ENCODE results near the gene RABL6.

RABL6 gene

DNA sequence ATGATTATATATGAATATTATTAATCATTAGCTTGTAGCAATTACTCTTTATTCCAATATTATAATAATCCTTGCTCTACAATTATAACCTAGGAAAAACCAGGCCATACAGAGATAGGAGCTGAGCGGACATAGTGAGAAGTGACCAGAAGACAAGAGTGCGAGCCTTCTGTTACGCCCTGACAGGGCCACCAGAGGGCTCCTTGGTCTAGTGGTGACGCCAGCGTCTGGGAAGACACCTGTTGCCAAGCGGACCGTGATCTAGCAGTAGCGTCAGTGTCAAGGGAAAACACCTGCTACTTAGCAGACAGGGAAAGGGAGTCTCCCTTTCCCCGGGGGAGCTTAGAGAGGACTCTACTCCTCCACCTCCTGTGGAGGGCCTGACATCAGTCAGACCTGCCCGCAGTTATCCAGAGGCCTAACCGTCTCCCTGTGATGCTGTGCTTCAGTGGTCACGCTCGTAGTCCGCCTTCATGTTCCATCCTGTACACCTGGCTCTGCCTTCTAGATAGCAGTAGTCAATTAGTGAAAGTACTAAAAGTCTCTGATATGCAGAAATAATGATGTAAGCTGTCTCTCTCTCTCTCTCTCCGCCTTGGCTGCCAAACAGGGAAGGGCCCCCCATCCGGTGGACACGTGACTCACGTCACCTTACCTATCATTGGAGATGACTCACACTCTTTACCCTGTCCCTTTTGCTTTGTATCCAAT, 41.2 kb upstream of the RABL6 start (continued):
- TF ChIP-seq SP3 (tag by site-specific recombination; IDR thresholded peaks at IDR 0.05) (0 out of 2 replicates have a peak, but pooled peaks have one; percentile 28), KLF8 (tag by site-specific recombination; IDR thresholded peaks at IDR 0.05) (peak; percentile 88), FEZF1 (tag by site-specific recombination; IDR thresholded peaks at IDR 0.05) (0 out of 2 replicates have a peak, but pooled peaks have one; percentile 5), BCL11A (tag by site-specific recombination; IDR thresholded peaks at IDR 0.05; ENCODE audit: low read depth) (peak; percentile 27; the same call in 1 of the 2 replicates), ZNF654 (tag by site-specific recombination; IDR thresholded peaks at IDR 0.05; ENCODE audit: low read depth) (peak; percentile 63), GLIS2 (tag by site-specific recombination; IDR thresholded peaks at IDR 0.05) (peak; percentile 18; the same call in 1 of the 2 replicates), ZNF10 (tag by site-specific recombination; IDR thresholded peaks at IDR 0.05) (peak; percentile 83), IKZF3 (tag by site-specific recombination; IDR thresholded peaks at IDR 0.05) (peak; percentile 80), PRDM1 (tag by site-specific recombination; IDR thresholded peaks at IDR 0.05) (peak; percentile 98), OSR2 (tag by site-specific recombination; IDR thresholded peaks at IDR 0.05) (peak; percentile 77), ZBTB21 (tag by site-specific recombination; IDR thresholded peaks at IDR 0.05) (peak; percentile 26; the same call in 1 of the 2 replicates), ZNF394 (tag by site-specific recombination; IDR thresholded peaks at IDR 0.05; ENCODE audit: borderline replicate concordance) (peak; percentile 60; the same call in 1 of the 2 replicates), KLF1 (tag by site-specific recombination; IDR thresholded peaks at IDR 0.05) (peak; percentile 71), ZNF366 (tag by site-specific recombination; conservative IDR thresholded peaks at IDR 0.05) (peak; percentile 93), WT1 (tag by site-specific recombination; IDR thresholded peaks at IDR 0.05) (peak; percentile 91), ZNF24 (tag by site-specific recombination; IDR thresholded peaks at IDR 0.05) (peak; percentile 57; the same call in 1 of the 2 replicates), SCRT2 (tag by site-specific recombination; IDR thresholded peaks at IDR 0.05) (peak; percentile 100), ZEB2 (tag by site-specific recombination; IDR thresholded peaks at IDR 0.05) (peak; percentile 87), ZSCAN23 (tag by site-specific recombination; IDR thresholded peaks at IDR 0.05) (peak; percentile 62; the same call in 1 of the 2 replicates), ZBTB17 (tag by site-specific recombination; IDR thresholded peaks at IDR 0.05) (peak; percentile 48)
- TF ChIP-seq, protein P1, sequence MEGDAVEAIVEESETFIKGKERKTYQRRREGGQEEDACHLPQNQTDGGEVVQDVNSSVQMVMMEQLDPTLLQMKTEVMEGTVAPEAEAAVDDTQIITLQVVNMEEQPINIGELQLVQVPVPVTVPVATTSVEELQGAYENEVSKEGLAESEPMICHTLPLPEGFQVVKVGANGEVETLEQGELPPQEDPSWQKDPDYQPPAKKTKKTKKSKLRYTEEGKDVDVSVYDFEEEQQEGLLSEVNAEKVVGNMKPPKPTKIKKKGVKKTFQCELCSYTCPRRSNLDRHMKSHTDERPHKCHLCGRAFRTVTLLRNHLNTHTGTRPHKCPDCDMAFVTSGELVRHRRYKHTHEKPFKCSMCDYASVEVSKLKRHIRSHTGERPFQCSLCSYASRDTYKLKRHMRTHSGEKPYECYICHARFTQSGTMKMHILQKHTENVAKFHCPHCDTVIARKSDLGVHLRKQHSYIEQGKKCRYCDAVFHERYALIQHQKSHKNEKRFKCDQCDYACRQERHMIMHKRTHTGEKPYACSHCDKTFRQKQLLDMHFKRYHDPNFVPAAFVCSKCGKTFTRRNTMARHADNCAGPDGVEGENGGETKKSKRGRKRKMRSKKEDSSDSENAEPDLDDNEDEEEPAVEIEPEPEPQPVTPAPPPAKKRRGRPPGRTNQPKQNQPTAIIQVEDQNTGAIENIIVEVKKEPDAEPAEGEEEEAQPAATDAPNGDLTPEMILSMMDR (tag by site-specific recombination; IDR thresholded peaks at IDR 0.05), result peak; percentile 37
- TF ChIP-seq, protein P2, sequence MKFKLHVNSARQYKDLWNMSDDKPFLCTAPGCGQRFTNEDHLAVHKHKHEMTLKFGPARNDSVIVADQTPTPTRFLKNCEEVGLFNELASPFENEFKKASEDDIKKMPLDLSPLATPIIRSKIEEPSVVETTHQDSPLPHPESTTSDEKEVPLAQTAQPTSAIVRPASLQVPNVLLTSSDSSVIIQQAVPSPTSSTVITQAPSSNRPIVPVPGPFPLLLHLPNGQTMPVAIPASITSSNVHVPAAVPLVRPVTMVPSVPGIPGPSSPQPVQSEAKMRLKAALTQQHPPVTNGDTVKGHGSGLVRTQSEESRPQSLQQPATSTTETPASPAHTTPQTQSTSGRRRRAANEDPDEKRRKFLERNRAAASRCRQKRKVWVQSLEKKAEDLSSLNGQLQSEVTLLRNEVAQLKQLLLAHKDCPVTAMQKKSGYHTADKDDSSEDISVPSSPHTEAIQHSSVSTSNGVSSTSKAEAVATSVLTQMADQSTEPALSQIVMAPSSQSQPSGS (tag by site-specific recombination; IDR thresholded peaks at IDR 0.05; ENCODE audit: low read depth), result peak; percentile 9; the same call in 1 of the 2 replicates
- TF ChIP-seq, protein P3, sequence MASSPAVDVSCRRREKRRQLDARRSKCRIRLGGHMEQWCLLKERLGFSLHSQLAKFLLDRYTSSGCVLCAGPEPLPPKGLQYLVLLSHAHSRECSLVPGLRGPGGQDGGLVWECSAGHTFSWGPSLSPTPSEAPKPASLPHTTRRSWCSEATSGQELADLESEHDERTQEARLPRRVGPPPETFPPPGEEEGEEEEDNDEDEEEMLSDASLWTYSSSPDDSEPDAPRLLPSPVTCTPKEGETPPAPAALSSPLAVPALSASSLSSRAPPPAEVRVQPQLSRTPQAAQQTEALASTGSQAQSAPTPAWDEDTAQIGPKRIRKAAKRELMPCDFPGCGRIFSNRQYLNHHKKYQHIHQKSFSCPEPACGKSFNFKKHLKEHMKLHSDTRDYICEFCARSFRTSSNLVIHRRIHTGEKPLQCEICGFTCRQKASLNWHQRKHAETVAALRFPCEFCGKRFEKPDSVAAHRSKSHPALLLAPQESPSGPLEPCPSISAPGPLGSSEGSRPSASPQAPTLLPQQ (tag by site-specific recombination; IDR thresholded peaks at IDR 0.05), result peak; percentile 55; the same call in 1 of the 2 replicates
- TF ChIP-seq, protein P4, sequence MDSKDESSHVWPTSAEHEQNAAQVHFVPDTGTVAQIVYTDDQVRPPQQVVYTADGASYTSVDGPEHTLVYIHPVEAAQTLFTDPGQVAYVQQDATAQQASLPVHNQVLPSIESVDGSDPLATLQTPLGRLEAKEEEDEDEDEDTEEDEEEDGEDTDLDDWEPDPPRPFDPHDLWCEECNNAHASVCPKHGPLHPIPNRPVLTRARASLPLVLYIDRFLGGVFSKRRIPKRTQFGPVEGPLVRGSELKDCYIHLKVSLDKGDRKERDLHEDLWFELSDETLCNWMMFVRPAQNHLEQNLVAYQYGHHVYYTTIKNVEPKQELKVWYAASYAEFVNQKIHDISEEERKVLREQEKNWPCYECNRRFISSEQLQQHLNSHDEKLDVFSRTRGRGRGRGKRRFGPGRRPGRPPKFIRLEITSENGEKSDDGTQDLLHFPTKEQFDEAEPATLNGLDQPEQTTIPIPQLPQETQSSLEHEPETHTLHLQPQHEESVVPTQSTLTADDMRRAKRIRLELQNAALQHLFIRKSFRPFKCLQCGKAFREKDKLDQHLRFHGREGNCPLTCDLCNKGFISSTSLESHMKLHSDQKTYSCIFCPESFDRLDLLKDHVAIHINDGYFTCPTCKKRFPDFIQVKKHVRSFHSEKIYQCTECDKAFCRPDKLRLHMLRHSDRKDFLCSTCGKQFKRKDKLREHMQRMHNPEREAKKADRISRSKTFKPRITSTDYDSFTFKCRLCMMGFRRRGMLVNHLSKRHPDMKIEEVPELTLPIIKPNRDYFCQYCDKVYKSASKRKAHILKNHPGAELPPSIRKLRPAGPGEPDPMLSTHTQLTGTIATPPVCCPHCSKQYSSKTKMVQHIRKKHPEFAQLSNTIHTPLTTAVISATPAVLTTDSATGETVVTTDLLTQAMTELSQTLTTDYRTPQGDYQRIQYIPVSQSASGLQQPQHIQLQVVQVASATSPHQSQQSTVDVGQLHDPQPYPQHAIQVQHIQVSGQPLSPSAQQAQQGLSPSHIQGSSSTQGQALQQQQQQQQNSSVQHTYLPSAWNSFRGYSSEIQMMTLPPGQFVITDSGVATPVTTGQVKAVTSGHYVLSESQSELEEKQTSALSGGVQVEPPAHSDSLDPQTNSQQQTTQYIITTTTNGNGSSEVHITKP (tag by site-specific recombination; IDR thresholded peaks at IDR 0.05), result peak; percentile 57; the same call in 1 of the 2 replicates
- TF ChIP-seq, protein P5, sequence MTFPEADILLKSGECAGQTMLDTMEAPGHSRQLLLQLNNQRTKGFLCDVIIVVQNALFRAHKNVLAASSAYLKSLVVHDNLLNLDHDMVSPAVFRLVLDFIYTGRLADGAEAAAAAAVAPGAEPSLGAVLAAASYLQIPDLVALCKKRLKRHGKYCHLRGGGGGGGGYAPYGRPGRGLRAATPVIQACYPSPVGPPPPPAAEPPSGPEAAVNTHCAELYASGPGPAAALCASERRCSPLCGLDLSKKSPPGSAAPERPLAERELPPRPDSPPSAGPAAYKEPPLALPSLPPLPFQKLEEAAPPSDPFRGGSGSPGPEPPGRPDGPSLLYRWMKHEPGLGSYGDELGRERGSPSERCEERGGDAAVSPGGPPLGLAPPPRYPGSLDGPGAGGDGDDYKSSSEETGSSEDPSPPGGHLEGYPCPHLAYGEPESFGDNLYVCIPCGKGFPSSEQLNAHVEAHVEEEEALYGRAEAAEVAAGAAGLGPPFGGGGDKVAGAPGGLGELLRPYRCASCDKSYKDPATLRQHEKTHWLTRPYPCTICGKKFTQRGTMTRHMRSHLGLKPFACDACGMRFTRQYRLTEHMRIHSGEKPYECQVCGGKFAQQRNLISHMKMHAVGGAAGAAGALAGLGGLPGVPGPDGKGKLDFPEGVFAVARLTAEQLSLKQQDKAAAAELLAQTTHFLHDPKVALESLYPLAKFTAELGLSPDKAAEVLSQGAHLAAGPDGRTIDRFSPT (tag by site-specific recombination; IDR thresholded peaks at IDR 0.05), result peak; percentile 48; the same call in 1 of the 2 replicates
- TF ChIP-seq, protein P6, sequence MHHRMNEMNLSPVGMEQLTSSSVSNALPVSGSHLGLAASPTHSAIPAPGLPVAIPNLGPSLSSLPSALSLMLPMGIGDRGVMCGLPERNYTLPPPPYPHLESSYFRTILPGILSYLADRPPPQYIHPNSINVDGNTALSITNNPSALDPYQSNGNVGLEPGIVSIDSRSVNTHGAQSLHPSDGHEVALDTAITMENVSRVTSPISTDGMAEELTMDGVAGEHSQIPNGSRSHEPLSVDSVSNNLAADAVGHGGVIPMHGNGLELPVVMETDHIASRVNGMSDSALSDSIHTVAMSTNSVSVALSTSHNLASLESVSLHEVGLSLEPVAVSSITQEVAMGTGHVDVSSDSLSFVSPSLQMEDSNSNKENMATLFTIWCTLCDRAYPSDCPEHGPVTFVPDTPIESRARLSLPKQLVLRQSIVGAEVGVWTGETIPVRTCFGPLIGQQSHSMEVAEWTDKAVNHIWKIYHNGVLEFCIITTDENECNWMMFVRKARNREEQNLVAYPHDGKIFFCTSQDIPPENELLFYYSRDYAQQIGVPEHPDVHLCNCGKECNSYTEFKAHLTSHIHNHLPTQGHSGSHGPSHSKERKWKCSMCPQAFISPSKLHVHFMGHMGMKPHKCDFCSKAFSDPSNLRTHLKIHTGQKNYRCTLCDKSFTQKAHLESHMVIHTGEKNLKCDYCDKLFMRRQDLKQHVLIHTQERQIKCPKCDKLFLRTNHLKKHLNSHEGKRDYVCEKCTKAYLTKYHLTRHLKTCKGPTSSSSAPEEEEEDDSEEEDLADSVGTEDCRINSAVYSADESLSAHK (tag by site-specific recombination; IDR thresholded peaks at IDR 0.05), result peak; percentile 56; the same call in 1 of the 2 replicates
